Measurements from ENCODE around the gene MICAL3. TPM values are rescaled to one million over a fixed set of nuclear protein-coding genes. Genes with fewer than 3 reads are reported as not detected.
"Not testable (repeated sequence)": the region's sequence is repeated elsewhere in the genome, so short reads cannot be mapped to it uniquely, and the experiment has no call there.

Gene MICAL3
- total and polyA plus RNA-seq, 9 of the 15 experiments (the other 6 are each of a cell fraction or from before 2014, with no cell fraction given), result 0.53 to 32.1 (median 12.3) TPM

- peak in 1 of 2 experiments; percentile 10; a peak in 1 of 4 replicates for TF ChIP-seq RCOR1 (IDR thresholded peaks at IDR 0.05; ENCODE audit: borderline replicate concordance in 1 of 2, low read depth in 2 of 2, low read length in 2 of 2)
- peak; percentile 59; the same call in 1 of the 2 replicates for TF ChIP-seq ZBTB40 (IDR thresholded peaks at IDR 0.05)
- not testable (repeated sequence) for TF ChIP-seq ZBTB40 (CRISPR knock-in tag; IDR thresholded peaks at IDR 0.05)
- TF ChIP-seq NKRF (IDR thresholded peaks at IDR 0.05; ENCODE audit: borderline replicate concordance), result 0 out of 2 replicates have a peak, but pooled peaks have one; percentile 21
- peak; percentile 68 for TF ChIP-seq GTF3C2 (IDR thresholded peaks at IDR 0.05; ENCODE audit: borderline replicate concordance, extremely low read depth, insufficient read length)
- TF ChIP-seq CBX1 (IDR thresholded peaks at IDR 0.05; ENCODE audit: low read depth), result peak; percentile 15; the same call in 1 of the 2 replicates
- TF ChIP-seq GTF2E2 (tag; IDR thresholded peaks at IDR 0.05), result 0 out of 2 replicates have a peak, but pooled peaks have one; percentile 19
- TF ChIP-seq CEBPB (tag; IDR thresholded peaks at IDR 0.05), result peak; percentile 84
- 0 out of 2 replicates have a peak, but pooled peaks have one; percentile 10 for TF ChIP-seq NFIX (CRISPR knock-in tag; IDR thresholded peaks at IDR 0.05; ENCODE audit: low read depth)
- TF ChIP-seq DPF2 (IDR thresholded peaks at IDR 0.05), result peak; percentile 51; the same call in 1 of the 2 replicates
Measured at GRCh38 chr22:18001894-18002315, 22.5 kb downstream of the MICAL3 start (continued).

Data from K562 (cell line).